ENCODE results near the gene ARL13B.
"Not testable (repeated sequence)": the region's sequence is repeated elsewhere in the genome, so short reads cannot be mapped to it uniquely, and the experiment has no call there.

Gene ARL13B

DNA sequence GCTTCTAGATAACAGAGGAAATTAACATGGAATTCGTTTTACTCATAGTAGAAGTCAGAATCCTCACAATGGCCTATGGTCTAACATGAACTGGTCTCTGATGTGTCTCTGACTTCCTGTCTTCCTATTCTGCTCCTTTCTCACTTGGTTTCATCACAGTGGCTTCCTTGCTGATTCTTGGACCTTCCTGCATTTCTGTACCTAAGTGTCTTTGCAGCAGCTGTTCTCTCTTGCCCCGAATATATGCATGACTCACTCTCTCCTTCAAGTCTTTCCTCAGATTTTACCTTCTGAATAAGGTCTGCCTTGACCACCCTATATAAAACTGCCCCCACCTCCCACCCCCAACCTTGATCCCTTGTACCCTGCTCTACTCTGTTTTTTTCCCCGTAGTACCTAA lies 14.1 kb downstream of the ARL13B start:
- no peak for DNase-seq (ENCODE audit: low read depth, low spot score)

DNA sequence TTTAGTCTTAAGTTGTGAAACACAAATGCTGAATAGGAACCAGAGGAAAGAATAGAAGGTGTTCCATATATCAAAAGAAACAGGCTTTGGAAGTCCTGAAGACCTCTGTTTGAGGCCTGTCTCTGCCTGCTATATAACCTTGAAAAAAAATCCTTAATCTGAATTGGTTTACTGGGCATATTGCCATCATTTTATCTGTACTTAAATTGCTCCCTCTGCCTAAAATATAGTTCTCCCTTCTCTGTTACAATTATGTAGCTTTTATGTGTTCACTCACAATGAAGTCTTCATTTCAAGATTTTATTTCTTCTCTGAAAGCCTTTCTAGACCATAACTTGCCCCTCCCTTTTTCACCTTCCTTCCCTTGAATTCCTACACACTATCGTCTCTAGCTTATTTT lies 21.2 kb downstream of the ARL13B start:
- no peak for DNase-seq (ENCODE audit: low read depth, low spot score)

DNA sequence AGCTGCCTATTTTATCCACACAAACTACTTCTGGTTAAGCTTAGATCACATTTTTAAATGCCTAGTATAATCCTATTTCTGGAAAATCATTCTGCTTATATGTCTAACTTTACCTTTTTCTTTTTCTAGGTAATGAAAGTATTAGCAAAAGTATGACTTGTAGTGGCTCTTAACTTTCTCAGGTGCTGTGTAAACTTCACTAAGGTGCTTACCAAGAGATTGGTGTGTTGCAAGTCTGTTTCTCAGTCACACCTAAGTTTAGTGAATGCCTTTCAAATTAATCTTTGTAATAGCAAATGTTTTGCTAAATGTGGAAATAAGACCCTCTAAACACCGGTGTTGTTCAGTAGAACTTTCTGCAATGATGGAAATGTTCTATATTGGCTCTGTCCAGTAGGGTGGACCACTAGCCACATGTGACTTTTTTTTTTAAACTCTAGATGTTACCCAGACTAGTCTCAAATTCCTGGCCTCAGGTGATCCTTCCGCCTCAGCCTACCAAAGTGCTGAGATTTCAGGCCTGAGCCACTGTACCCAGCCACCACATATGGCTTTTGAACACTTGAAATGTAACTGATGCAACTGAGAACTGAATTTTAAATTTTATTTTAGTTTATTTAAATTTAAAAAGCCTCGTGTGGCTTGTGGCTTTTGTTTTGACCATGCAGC lies 22.0 kb downstream of the ARL13B start:
- DNase-seq (ENCODE audit: low read depth, low spot score): no peak

DNA sequence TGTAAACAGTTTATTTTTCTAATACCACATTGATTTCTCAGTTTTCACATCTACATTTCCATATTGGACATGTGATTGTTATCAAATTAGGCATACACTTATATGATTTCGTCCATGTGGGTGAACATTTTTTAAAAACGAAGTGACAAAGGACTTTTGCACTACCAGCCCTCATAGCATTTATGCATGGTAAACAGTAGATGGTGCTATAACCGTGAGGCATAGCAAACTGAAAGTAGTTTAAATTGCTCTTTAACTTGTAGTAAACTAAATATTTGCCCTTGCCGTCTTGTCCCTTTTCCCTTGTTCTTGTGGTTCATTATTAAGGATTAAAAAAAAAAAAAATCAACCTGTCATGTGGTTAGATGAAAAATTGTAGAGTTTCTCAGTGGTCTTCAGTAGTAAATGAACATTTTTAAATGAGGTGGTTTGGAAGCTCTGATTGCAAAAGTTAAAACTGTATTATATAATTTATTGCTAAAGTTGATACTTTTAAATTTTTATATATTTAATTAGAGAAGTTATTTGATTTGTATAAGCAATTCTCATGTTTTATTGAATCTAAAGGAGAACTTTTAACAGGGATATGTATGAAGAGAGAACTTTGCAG lies 24.5 kb downstream of the ARL13B start:
- DNase-seq (ENCODE audit: low read depth, low spot score): no peak

DNA sequence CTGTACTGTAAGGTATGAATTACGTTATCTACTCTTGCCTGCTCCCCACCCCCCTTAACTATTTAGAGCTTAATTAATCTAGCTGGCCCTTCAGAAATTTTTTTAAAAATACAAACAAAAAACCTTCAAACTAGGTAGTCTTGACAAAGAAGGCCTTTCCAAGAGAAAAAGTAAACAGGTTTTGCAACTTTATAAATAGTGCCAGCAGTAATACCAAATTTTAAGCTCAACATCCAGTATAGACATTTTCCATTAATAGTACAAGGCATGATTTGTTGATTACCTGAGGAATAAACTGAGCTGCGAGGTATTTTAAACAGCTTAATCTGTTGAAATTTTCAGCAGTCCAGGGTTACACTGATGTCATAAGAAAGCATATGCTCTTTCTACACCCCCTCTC lies 28.3 kb downstream of the ARL13B start:
- no peak for DNase-seq (ENCODE audit: low read depth, low spot score)

DNA sequence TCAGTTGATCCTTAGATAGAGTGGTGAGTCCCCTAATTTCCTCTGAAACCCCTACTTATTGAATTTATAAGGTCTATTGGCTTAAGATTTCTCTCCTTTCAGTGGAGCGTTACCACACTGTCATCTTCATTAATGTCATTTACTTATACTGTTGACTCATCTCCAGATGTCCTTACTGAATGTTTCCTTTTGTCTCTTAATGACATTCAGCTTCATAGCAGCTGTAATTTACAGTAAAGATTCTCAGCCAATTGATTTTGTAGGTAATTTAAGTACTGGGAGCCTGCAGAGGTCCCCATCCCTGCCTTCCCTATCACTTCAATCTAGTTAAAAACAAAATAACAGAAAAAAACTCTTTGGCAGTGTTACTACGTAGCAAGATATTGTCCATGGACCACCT lies 29.7 kb downstream of the ARL13B start:
- no peak for DNase-seq (ENCODE audit: low read depth, low spot score)

DNA sequence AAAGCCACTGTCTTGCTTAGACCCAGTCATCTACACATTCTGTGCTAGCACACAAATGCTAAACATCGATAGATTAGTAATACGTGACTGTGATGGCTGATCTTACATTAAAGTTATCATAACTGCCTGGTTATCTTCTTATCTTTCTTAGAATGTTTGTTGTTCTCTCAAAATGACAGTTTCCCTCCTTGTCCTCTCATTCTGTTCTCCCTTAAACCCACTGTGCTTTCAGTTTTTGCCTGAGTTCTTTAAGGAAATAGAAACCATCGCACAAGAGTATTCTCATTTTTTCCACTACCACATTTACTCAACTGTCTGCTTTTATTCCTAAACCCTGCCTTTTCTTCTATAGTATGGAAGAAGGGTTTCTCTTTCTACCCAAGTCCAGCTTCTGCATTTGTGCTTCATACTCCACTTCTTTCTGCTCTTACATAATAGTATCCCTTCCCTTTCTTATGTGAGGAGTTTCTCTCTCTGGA lies 31.3 kb downstream of the ARL13B start:
- no peak for DNase-seq (ENCODE audit: low read depth, low spot score)

DNA sequence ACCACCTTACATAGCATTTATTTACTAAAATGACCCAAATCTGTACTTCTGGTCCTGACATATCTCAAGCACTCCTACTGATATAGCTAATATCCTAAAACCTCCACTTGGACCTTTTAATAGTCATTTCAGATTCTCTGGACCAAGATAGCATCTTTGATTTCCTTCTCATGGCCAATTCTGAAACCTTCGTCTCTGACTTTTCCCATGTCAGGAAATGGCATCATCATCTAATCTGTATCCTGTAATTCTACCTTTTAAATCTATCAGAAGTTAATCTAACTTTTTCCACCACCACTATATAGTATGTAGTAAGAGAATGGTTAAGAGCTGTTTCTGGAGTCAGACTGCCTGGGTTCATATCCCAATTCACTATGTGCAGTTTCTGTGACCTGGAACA lies 32.2 kb downstream of the ARL13B start:
- DNase-seq (ENCODE audit: low read depth, low spot score): no peak

DNA sequence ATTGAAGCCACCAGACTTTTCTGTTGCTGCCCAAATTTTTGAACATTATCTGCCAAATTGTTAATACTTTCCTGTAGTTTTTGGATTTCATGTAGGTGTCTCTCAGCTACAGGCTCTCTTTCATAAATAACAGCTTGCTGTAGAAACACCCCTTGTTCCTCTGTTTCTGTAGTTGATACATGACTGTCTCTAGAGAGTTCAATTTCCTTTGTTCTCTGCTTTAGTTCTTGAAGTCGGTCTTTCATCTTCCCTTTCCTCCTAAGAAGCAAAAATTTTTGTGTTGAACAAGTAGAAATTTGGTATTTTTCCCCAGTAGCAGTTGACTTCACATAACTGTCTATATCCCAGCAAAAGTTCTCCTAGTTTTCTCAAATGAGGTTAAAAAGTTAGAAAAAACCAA lies 35.1 kb downstream of the ARL13B start:
- no peak for DNase-seq (ENCODE audit: low read depth, low spot score)

DNA sequence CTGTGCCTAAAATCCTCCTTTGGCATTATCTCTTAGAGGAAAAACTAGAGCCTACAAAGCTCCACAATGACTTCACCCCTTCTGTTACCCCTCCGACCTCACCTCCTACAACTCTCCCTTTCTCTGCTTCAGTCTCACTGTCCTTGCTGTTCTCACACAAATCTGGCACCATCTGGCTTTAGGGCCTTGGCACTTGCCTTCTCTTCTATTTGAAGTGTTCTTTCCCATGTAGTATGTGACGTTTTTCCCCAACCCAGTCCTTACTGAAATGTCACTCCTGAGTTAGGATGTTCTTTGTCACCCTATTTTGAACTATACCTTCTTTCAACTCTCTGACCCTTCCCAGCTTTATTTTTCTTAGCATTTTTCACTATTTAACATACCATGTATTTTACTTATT lies 39.7 kb downstream of the ARL13B start:
- no peak for DNase-seq (ENCODE audit: low read depth, low spot score)

DNA sequence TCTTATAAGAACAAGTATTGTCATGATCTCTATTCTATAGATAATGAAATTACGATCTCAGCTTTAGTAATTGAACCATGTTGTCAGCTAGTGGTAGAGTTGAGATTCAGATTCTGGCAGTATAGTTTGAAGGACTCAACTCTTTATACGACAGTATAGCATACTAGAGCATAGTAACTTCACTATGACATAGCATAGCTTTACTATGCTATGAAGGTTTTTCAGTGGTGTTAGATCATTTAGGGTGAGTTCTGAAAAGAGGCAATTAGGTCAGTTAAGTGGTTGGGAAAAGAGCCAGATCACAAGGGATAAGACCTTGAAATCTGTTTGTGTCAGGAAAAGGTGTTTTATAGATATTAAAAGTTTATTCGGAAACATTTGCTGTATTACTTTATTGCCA lies 40.3 kb downstream of the ARL13B start:
- no peak for DNase-seq (ENCODE audit: low read depth, low spot score)

DNA sequence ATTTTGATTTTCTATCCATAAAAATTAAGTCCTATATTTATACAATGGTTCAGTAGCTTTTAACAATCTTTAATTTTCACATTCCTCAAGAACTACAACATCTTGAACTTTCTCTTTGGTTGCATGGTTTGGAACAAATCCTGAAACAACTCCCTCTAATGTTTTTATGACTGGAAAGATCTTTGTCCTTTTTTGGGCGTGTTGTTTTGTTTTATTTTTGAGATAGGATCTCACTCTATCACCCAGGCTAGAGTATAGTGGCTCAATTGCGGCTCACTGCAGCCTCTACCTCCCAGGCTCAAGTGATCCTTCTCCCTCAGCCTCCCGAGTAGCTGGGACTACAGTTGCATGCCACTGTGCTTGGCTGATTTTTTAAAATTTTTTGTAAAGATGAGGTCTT lies 44.4 kb downstream of the ARL13B start:
- no peak for DNase-seq (ENCODE audit: low read depth, low spot score)

DNA sequence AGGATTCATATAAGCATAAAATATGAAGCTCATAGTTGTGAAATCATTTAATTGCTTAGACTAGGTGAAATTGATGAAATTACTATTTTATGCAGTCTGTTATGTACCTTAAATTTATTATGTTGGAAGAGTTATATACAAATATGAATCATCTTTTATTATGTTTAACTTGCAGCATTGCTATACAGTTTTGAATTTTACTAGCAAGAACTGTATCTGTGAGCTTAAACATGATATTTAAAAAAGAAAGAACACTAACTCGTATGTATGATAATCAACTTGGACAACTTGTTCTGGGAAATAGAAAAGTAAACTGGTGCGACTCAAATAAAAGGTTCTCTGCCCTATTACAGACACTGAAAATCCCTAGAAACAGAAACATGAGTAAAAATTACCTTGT lies 46.7 kb downstream of the ARL13B start:
- DNase-seq (ENCODE audit: low read depth, low spot score): no peak

DNA sequence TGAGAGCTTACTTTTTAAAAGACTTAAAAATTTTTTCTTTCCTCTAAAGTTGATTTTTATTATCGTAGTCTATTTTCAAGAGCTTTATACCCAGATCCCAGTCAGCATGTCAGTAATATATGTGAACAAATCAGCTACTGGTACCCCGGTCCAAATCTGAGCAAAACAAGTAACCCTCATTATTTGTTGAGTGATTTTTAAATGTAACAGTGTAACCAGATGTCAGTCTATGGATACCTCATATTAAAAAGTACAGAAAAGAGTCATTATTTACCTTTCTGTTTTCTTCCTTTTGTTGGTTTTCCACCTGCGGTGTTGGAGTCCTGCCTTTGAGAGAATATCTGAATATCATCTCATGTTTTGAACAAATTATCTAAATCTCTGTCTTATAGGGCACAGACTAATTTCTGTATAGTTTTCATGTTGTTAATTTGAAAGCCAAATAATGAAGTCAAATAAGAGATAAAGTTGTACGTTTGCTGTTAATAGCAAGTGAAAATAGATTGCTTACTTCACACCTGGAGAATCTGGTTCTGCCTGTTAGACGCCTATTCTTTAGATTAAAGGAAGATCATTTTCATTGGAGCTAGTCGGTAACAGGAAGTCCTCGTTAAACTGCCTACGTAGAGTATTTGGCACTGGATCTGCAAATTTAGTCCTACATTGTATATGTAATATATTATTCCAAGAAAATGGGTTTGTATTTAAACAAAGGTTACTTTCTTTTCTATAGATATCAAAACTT lies 48.3 kb downstream of the ARL13B start, which contains the start of gene STX19:
STX19 (minus strand) TSS at position 505 of the 745 bp plus-strand sequence. CDS start 13,328 bp downstream, outside the sequence.
- no peak for DNase-seq (ENCODE audit: low read depth, low spot score)

DNA sequence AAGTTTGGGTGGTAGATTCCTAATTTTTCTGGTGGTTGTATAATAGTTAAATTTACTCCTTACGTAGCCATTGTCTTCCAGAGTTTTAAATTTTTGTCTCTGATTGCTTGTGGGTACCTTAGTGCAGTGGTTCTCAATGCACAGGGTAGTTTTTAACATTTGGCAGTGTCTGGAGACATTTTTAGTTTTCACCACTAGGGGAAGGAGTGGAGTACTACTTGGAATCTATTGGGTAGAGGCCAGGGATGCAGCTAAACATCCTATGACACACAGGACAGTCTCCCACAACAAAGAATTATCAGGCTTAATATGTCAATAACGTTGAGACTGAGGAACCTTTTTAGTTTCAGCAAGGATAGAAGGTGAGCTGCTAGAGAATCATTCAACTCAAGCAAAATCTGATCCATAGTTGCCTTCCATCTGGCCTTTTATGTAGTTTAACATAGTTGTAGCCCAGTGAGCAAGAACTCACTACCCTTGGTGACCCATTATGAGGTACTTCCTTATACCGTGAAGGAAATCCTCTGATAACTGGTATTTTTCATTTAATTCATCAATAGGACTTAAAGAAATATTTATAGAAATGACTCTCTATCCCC lies 57.1 kb downstream of the ARL13B start:
- DNase-seq (ENCODE audit: low read depth, low spot score): no peak

DNA sequence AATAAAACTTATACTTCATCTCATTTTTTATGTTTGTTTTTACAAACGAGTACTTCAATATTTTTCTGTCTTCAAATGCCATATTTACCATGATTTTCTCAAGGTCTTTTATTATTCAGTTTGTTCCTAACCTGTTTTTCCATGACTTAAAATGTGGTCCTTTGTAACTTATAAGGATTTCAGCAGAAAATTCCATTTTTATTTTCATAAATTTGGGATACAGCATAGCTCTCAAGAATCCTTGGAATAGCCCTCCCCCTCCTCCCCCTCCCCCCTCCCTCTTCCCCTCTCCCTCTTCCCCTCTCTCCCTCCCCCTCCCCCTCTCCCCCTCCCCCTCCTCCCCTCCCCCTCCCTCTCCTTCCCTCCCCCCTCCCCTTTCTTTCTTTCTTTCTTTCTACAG lies 63.3 kb downstream of the ARL13B start:
- no peak for DNase-seq (ENCODE audit: low read depth, low spot score)

DNA sequence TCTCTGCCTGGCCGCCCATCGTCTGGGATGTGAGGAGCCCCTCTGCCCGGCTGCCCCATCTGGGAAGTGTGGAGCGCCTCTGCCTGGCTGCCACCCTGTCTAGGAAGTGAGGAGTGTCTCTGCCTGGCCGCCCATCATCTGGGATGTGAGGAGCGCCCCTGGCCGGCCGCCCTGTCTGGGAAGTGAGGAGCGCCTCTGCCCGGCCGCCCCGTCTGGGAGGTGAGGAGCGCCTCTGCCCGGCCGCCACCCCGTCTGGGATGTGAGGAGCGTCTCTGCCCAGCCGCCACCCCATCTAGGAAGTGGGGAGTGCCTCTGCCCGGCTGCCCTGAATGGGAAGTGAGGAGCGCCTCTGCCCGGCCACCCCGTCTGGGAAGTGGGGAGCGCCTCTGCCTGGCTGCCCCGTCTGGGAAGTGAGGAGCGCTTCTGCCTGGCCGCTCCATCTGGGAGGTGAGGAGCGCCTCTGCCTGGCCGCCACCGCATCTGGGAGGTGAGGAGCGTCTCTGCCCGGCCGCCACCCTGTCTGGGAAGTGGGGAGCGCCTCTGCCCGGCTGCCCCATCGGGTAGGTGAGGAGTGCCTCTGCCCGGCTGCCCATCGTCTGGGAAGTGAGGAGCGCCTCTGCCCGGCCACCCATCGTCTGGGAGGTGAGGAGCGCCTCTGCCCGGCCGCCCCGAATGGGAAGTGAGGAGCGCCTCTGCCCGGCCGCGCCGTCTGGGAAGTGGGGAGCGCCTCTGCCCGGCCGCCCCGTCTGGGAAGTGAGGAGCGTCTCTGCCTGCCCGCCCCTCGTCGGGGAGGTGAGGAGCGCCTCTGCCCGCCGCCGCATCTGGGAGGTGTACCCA lies 64.4 kb downstream of the ARL13B start:
- DNase-seq (ENCODE audit: low read depth, low spot score): not testable (repeated sequence)

DNA sequence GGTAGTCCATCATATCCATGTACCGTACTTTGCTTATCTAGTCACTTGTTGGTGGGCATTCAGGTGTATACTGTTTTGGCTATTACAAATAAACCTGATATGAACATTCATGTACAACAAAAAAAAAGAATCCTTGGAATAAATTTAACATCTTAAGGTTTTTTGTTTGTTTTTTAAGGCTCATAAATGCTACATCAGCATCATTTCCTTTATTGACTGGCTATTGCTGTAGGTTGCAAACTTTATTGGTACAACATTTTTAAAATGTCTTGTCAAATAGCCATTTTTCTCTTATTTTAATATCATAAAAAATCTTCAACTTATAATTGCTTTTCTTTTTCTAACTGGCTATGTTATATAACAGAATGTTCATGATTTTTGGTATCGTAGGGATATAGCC lies 66.6 kb downstream of the ARL13B start:
- no peak for DNase-seq (ENCODE audit: low read depth, low spot score)

DNA sequence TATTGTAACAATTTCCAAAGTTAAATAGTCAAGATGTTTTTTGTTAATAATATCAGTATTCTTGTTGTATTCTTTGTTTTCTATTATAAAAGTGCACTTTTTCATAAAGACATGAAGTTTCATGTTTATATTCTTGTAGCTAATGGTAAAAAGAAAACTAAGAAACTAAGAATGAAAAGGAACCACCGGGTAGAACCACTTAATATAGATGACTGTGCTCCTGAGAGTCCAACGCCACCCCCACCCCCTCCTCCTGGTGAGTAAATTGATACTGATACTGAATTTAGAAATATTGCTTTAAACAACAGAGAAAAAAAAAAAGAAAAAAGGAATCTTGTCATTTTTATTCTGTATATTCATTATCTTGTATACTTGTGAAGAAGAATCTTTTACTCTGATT lies 69.3 kb downstream of the ARL13B start:
- DNase-seq (ENCODE audit: low read depth, low spot score): no peak

DNA sequence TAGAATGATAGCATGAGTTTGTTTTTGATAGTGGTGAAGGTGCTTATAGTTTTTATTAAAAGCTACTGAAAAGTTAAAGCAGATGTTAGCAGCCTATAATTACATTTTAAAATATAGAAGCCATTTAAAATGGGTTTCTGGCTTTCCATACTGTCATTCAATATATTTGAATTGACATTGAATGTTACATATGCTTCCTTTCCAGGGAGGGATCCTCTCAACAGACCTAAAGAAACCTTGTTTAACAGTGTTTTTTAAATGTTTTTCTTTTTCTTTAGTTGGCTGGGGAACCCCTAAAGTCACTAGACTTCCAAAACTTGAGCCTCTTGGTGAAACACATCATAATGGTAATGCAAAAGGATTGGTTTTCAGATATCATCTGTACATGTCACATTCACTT lies 70.6 kb downstream of the ARL13B start:
- no peak for DNase-seq (ENCODE audit: low read depth, low spot score)

DNA sequence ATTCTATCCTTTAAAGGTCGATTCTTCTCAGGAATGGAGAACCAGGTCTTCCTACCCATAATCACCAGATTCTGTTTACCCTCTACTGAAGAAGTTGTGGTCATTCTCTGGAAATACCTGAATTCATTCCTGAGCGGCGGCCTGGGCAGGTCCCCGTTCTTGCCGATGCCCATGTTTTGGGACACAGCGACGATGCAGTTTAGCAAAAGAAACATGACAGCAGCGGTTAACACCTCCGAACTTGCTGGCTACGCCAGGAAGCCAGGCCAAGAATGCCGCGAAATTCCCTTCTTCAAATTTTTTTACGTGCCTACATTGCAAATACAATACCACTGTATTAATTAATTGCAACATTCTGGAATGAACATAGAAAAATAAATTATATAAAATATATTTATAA lies 81.3 kb downstream of the ARL13B start:
- DNase-seq (ENCODE audit: low read depth, low spot score): no peak
